Right cardiac atrium (tissue), 5 donors: ENCODE measurements around the gene MAP3K7CL. TPM values are rescaled to one million over a fixed set of nuclear protein-coding genes. Genes with fewer than 3 reads are reported as not detected.

ENCODE experiments used
- ATAC-seq, 2 donors: fragments of 200-7000 bp; cut with Tn5 transposase; one replicate each; pipeline versions ENCODE4 v1.8.0 to v1.9.1; 2020; ENCODE audit warnings: moderate library complexity in 2 of 2, mild to moderate bottlenecking in 1 of 2
- DNase-seq, 3 donors: peaks; one replicate each; pipeline ENCODE4 v3.0.0-alpha.2; 2020
- H3K27ac ChIP-seq: one replicate; pipeline ENCODE4 v1.5.1; 2013; ENCODE audit warnings: mild to moderate bottlenecking, low read length, control low read depth, moderate library complexity
- H3K27me3 ChIP-seq: one replicate; pipeline ENCODE4 v1.6.1; 2013; ENCODE audit not compliant: control insufficient read depth, insufficient read depth
- H3K4me1 ChIP-seq: one replicate; pipeline ENCODE4 v1.6.1; 2013; ENCODE audit warnings: low read length; ENCODE audit not compliant: control insufficient read depth, insufficient read depth
- H3K4me3 ChIP-seq: one replicate; pipeline ENCODE4 v1.5.1; 2013; ENCODE audit warnings: low read length, control low read depth
- H3K9me3 ChIP-seq: one replicate; pipeline ENCODE4 v1.6.1; 2013; ENCODE audit warnings: low read length; ENCODE audit not compliant: control insufficient read depth
- WGBS: extraction: QIAGEN DNeasy Blood & Tissue Kit; methylation state at CpG from one replicate; pipeline ENCODE4 v1.1.7; 2013; 5-methylcytosine and 5-hydroxymethylcytosine counted together
- intact Hi-C, 4 donors: fragments of 100-400 bp; cut with DNase I; formaldehyde crosslinking; loops; one replicate each; pipeline versions ENCODE4 v1.11.0 to v1.14.0; 2022 to 2023
- polyA plus RNA-seq: library from polyadenylated mRNA; stranded (reverse); fragments of 200-250 nt; gene quantifications from one replicate; pipeline ENCODE4 v1.2.3, GENCODE V29; 2013
- total RNA-seq, 4 donors: library from RNA; stranded (reverse); fragmentation: NEBNext Ultra II Directional; extraction: Animal tissue kit (Norgen Biotek cat#: 25700); gene quantifications; one replicate each; pipeline ENCODE4 v1.2.1, GENCODE V29; 2021
- donor health status: healthy with polysubstance abuse.
- donor health status: DM: no; HTN: yes; CAD: no.
- donor health status: DM: no; HTN: no; CAD: no.
- donor health status: DM: no; HTN: yes; CAD: no; lungs with severe emphysema.
- donor health status: DM: yes; HTN: yes; CAD: no.

MAP3K7CL gene
- total and polyA plus RNA-seq, 5 donors, result 1.8 to 6.0 (median 3.2) TPM

DNA sequence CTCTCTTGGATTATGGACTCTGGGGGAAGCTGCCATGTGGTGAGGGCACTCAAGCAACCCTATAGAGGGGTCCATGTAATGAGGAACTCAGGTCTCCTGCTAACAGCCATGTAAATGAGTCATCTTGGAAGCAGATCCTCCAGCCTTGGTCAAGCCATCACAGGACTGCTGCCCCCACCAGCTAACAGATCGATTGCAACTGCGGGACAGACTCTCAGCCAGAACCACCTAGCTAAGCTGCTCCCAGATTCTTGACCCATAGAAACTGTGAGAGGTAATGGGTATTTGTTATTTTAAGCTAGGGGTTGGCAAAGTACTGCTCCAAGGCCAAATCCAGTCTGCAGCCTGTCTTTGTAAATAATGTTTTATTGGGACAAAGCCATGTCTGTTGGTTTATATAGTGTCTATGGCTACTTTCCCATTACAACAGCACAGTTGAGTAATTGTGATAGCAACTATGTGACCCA, 27.6 kb upstream of the MAP3K7CL start:
- no peaks in the 10 kb centered on the region for H3K4me1 ChIP-seq
- ATAC-seq (no peak), DNase-seq (no peak)
- H3K27me3 ChIP-seq, result no peaks in the 10 kb centered on the region
- intact Hi-C loops, result no loop called here
- no peaks in the 10 kb centered on the region for H3K9me3 ChIP-seq
- no peak overlapping the region for H3K27ac ChIP-seq
- 94% methylated on average over 2 of the region's 2 CpGs for WGBS
- H3K4me3 ChIP-seq, result no peak overlapping the region

DNA sequence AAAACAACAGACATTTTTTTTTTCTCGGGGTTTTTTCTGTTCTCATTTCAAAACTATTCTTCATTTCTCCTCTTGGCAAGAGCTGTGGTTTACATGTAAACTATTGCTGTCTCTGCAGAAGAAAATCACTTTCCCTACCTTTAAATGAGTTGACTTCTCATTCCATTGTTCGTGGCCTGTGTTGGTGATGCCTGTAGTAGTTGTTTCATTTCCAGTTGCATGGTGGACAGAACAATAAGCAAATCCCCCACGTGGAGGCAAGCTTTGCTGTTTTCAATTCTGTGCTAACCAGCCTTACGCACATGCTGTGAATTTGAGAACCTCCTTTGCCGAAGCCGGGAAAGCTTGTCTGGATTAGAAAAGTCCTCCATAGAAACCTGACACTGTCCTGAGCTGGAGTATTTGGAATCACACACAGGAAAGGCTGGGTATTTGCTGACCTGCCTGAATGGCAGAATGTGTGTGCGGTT, 26.2 kb upstream of the MAP3K7CL start:
- Histone ChIP-seq H3K4me3 (no peak overlapping the region), H3K27ac (no peak overlapping the region), H3K27me3 (no peaks in the 10 kb centered on the region), H3K4me1 (no peaks in the 10 kb centered on the region), H3K9me3 (no peaks in the 10 kb centered on the region)
- intact Hi-C loops, result no loop called here
- ATAC-seq, result no peak
- DNase-seq, result no peak
- 83% methylated on average over 7 of the region's 7 CpGs for WGBS

DNA sequence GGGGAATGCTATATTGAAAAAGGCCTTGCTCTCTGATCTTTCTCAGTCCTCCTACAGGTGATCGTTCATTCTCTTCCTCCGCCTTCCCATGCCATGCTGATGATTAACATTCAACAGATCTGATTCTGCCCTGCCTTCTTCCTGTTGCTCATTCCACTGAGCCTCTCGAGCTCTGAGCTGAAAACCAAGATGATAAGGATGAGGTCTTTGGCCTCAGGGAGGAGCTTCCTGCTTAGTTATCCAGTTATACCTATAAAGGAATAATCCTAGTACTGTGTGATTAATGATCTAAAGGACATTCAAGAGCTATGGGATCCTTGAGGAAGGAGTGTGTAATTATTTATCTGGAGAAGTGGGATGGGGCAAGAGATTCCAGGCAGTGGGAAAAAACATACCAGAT, 25.2 kb upstream of the MAP3K7CL start:
- DNase-seq (no peak), ATAC-seq (no peak)
- no peaks in the 10 kb centered on the region for H3K27me3 ChIP-seq
- H3K9me3 ChIP-seq, result no peaks in the 10 kb centered on the region
- intact Hi-C loops, result no loop called here
- no peaks in the 10 kb centered on the region for H3K4me1 ChIP-seq
- no peak overlapping the region for H3K27ac ChIP-seq
- WGBS, result 70% methylated on average over 3 of the region's 3 CpGs
- H3K4me3 ChIP-seq, result no peak overlapping the region

DNA sequence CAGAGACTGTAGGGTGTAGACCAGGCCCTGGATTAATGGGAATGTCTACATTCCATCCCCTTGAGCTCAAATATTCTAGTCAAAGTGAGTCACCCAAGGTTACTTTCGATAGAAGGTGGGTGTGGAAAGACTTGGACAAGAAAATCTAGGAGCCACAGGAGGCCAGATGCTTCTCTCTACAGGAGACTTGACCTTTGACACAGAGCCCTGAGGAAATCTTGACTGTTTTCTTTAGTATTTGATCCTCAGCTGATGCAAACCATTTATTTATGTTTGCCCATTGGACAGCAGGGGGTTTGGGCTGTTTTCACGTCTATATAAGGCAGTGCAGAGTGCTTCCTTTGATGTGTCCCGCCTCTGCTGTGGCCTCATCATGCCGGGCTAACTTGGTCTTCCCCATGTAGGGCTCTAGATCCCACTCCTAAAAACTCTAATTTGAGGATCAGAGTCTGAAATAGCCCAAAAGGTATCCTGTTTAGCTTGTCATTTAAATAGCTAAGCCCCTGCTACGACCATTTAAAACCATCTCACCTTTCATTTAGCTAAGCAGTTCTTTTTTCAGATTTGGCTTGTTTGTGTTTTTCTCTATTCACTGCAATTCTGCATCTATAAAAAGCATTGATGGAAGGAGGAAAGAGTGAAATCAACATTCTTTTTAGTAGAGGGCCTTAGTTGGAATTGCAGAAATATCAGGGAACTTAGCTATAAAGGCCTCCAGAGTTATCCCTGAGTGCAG, 15.5 kb upstream of the MAP3K7CL start:
- Histone ChIP-seq H3K27me3 (no peaks in the 10 kb centered on the region), H3K4me3 (no peak overlapping the region), H3K4me1 (no peaks in the 10 kb centered on the region), H3K9me3 (no peaks in the 10 kb centered on the region), H3K27ac (no peak overlapping the region)
- ATAC-seq, result no peak
- 73% methylated on average over 5 of the region's 5 CpGs for WGBS
- intact Hi-C loops, result no loop called here
- DNase-seq, result no peak

DNA sequence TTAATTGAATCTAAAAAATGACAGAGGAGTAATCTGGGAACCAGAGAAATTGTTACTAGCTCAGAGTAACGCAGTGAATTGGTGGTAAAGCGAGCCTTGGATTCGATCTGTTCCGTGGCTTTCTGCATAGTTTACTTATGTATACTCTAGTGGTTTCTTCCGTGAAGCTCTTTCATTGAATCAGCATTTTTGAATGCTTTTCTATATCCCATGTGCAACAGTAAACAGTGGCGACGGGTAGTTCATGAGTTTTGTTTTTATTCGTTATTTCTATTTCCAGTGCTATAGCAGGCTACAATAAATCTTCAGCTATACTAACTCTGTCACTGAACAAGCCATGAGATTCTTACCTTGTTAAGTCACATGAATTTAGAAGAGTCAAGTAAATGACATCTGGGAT, 14.5 kb upstream of the MAP3K7CL start:
- Histone ChIP-seq H3K4me3 (no peak overlapping the region), H3K9me3 (no peaks in the 10 kb centered on the region), H3K4me1 (no peaks in the 10 kb centered on the region), H3K27me3 (no peaks in the 10 kb centered on the region), H3K27ac (no peak overlapping the region)
- DNase-seq (no peak), ATAC-seq (no peak)
- 96% methylated on average over 8 of the region's 8 CpGs for WGBS
- intact Hi-C loops, result no loop called here

DNA sequence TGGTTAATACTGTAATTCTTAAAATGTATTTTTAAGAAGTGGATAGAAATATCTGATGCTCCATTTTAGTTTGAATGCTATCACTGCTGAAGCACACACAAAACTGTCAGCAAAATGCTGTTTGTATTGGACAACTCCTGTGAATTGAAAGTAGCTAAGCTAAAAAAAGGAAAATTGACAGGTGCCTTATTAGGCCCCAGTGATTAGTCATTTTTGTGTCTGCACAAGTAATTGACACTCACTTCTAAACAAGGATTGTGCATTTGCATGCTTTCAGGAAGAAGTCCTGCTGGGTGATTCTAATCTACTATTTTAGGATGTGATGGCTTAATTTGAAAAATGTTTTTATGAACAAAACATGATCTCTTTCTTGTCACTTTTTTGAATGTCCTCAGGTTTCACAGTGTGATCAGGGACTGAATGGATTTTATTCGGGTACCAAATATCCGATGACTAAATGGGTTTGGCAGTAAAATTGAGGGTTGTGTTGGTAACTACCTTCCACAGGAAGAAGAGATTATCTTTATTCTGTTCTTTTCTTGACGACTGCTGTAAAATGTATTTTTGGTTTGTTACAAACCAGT, 13.0 kb upstream of the MAP3K7CL start:
- H3K9me3 ChIP-seq, result no peaks in the 10 kb centered on the region
- H3K4me1 ChIP-seq, result no peaks in the 10 kb centered on the region
- no peak overlapping the region for H3K27ac ChIP-seq
- WGBS, result 78% methylated on average over 3 of the region's 3 CpGs
- H3K4me3 ChIP-seq, result no peak overlapping the region
- DNase-seq (no peak), ATAC-seq (no peak)
- intact Hi-C loops, result no loop called here
- no peaks in the 10 kb centered on the region for H3K27me3 ChIP-seq

DNA sequence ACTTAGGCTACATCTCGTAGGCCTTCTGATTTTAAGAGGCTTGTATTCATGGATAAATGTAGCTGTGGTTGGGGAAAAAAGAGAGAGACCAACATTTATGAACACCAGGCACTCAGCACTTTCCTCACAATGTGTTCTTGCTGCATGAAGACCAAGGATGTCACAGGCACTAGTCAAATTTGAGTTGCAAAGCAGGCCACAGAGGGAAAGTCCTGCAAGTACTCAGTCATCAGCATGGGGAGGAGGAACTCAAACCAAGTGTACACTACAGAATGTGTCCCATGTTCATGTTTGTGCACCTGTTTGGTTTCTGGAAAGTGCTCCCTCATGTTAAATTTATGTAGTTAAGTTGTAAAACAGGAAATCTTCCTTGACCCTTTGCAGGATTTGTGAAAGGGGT, 8.7 kb upstream of the MAP3K7CL start:
- intact Hi-C loops, result no loop called here
- no peaks in the 10 kb centered on the region for H3K4me1 ChIP-seq
- no peak overlapping the region for H3K4me3 ChIP-seq
- no peaks in the 10 kb centered on the region for H3K27me3 ChIP-seq
- no peaks in the 10 kb centered on the region for H3K9me3 ChIP-seq
- H3K27ac ChIP-seq, result no peak overlapping the region
- WGBS, result 96% methylated on average over 1 of the region's 1 CpG
- ATAC-seq, result no peak
- no peak for DNase-seq

DNA sequence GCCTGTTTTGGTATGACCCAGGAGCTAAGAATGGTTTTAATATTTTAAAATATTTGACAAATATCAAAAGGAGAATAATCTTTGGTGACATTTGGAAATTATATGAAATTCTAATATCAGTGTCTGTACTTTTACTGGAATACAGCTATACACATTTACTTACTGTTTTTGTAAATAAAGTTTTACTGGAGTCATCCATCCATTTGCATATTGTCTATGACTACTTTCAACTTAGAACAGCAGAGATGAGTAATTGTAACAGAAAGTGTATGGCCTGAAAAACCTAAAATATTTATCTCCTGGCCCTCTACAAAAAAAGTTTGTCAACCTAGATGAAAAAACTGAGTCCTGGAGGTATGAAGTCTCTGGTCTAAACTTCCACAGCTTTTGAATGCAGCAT, 5.8 kb upstream of the MAP3K7CL start:
- no peaks in the 10 kb centered on the region for H3K9me3 ChIP-seq
- intact Hi-C loops, result no loop called here
- no peaks in the 10 kb centered on the region for H3K27me3 ChIP-seq
- DNase-seq, result no peak
- no peaks in the 10 kb centered on the region for H3K4me1 ChIP-seq
- ATAC-seq, result no peak
- no peak overlapping the region for H3K27ac ChIP-seq
- H3K4me3 ChIP-seq, result no peak overlapping the region

DNA sequence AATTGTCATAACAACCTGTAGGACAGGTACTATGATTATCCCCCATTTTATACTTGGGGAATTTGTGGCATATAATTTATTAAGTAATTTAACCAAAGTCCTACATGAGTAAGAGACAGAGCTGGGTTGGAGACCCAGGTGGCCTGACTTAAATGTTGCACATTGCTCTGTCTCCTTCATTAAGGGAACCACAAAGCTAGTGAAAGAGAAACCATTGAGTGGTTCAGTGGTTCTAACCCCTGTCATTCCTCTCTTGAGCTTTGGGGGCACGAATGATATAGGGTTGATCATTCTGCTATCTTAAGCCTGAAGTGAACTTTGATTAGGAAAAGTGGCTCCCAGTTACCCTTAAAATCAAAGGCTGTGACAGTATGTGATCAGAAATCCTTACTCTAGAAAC, 5.3 kb upstream of the MAP3K7CL start:
- Histone ChIP-seq H3K4me1 (no peaks in the 10 kb centered on the region), H3K27me3 (no peaks in the 10 kb centered on the region), H3K4me3 (no peak overlapping the region), H3K9me3 (no peaks in the 10 kb centered on the region), H3K27ac (no peak overlapping the region)
- WGBS, result 85% methylated on average over 1 of the region's 1 CpG
- ATAC-seq (no peak), DNase-seq (no peak)
- intact Hi-C loops, result no loop called here

DNA sequence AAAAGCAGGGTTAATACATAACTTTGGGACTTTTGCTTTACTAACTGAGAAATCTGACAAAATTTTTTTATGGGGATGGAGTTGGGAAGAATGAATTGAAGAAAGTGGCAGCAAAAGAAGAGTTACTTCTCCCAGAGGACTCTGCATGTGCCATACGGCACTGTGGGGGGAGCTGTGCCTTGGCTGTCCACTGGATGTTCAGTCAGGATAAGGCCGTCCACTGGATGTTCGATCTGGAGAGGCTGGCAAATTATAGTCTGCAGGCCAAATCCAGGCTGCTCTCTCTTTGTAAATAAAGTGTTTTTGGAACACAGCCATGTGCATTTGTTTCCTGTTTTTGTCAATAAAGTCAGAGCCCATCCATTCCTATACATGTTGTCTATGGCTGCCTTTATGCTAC, 4.5 kb upstream of the MAP3K7CL start:
- intact Hi-C loops, result no loop called here
- DNase-seq (no peak), ATAC-seq (no peak)
- Histone ChIP-seq H3K9me3 (no peaks in the 10 kb centered on the region), H3K4me1 (peaks cover 5% of the 10 kb centered on the region), H3K4me3 (no peak overlapping the region), H3K27me3 (no peaks in the 10 kb centered on the region), H3K27ac (no peak overlapping the region)
- WGBS, result 50% methylated on average over 3 of the region's 3 CpGs

DNA sequence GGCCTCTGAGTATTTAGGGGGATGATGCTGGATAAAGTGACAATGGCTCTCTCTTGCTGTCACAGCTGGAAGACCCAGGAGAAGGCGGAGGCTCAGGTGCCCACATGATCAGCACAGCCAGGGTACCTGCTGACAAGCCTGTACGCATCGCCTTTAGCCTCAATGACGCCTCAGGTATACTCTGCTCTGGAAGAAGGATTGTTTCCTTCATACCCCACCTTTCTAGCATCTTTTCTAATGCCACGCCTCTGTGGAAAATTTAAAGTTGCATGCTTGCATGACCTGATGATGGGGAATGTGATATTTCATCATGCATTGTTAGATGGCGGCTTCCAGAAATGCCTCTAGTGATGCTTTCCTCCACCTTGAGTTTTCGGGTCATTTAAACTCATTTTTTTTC, 2.8 kb downstream of the MAP3K7CL start:
- H3K4me3 ChIP-seq, result no peak overlapping the region
- intact Hi-C loops, result no loop called here
- 98% methylated on average over 7 of the region's 7 CpGs for WGBS
- DNase-seq (no peak), ATAC-seq (no peak)
- no peaks in the 10 kb centered on the region for H3K9me3 ChIP-seq
- H3K4me1 ChIP-seq, result peaks cover 6% of the 10 kb centered on the region
- no peaks in the 10 kb centered on the region for H3K27me3 ChIP-seq
- no peak overlapping the region for H3K27ac ChIP-seq
